Skin epidermis (tissue), 12 donors: ENCODE data around the gene TMEM192.
"Not testable (repeated sequence)": the region's sequence is repeated elsewhere in the genome, so short reads cannot be mapped to it uniquely, and the experiment has no call there.

ENCODE experiments used
- H3K27ac ChIP-seq, 21 experiments: fragments of 200-600 bp; sonication (generic) in 11 of 21; one replicate each; pipeline ENCODE4 v1.5.0; 2020; ENCODE audit warnings: mild to moderate bottlenecking in 3 of 21, inconsistent platforms in 2 of 21, moderate library complexity in 2 of 21
- H3K4me3 ChIP-seq, 7 experiments: fragments of 200-600 bp; sonication (generic) in 2 of 7; one replicate each; pipeline ENCODE4 v1.5.0; 2020; ENCODE audit warnings: inconsistent platforms in 2 of 7, mild to moderate bottlenecking in 2 of 7, moderate library complexity in 1 of 7

TMEM192 gene

GRCh38 chr4:165095291-165095690 lies 17.4 kb downstream of the TMEM192 start:
- Histone ChIP-seq H3K4me3 (no peak overlapping the region), H3K27ac (no peak overlapping the region)

GRCh38 chr4:165094873-165095272 lies 17.8 kb downstream of the TMEM192 start:
- no peak overlapping the region for H3K4me3 ChIP-seq
- no peak overlapping the region for H3K27ac ChIP-seq

GRCh38 chr4:165092187-165092586 lies 20.5 kb downstream of the TMEM192 start:
- H3K4me3 ChIP-seq, H3K27ac ChIP-seq: not testable (repeated sequence)

GRCh38 chr4:165088366-165088765 lies 24.3 kb downstream of the TMEM192 start:
- no peak overlapping the region for H3K4me3 ChIP-seq

GRCh38 chr4:165085946-165086345 lies 26.7 kb downstream of the TMEM192 start:
- H3K4me3 ChIP-seq: no peak overlapping the region

More at GRCh38 chr4:165088366-165088765, 24.3 kb downstream of the TMEM192 start:
- no peak overlapping the region for H3K27ac ChIP-seq

GRCh38 chr4:165084787-165085186 lies 27.9 kb downstream of the TMEM192 start:
- H3K4me3 ChIP-seq, H3K27ac ChIP-seq: not testable (repeated sequence)

More at GRCh38 chr4:165085946-165086345, 26.7 kb downstream of the TMEM192 start:
- no peak overlapping the region for H3K27ac ChIP-seq

- H3K27ac ChIP-seq: no peak overlapping the region
Measured at GRCh38 chr4:165079476-165079875, 33.2 kb downstream of the TMEM192 start.

GRCh38 chr4:165077034-165077578 lies 35.6 kb downstream of the TMEM192 start:
- Histone ChIP-seq H3K4me3 (no peak overlapping the region), H3K27ac (no peak overlapping the region)

More at GRCh38 chr4:165079476-165079875, 33.2 kb downstream of the TMEM192 start:
- no peak overlapping the region for H3K4me3 ChIP-seq

- not testable (repeated sequence) for H3K27ac ChIP-seq, H3K4me3 ChIP-seq
Measured at GRCh38 chr4:165073346-165073745, 39.3 kb downstream of the TMEM192 start.

GRCh38 chr4:165070560-165070959 lies 42.1 kb downstream of the TMEM192 start:
- Histone ChIP-seq H3K4me3 (no peak overlapping the region), H3K27ac (no peak overlapping the region)

GRCh38 chr4:165060938-165061337 lies 51.7 kb downstream of the TMEM192 start:
- Histone ChIP-seq H3K4me3 (no peak overlapping the region), H3K27ac (no peak overlapping the region)

GRCh38 chr4:165059386-165059785 lies 53.3 kb downstream of the TMEM192 start:
- H3K27ac ChIP-seq: no peak overlapping the region
- H3K4me3 ChIP-seq: no peak overlapping the region

GRCh38 chr4:165058666-165059065 lies 54.0 kb downstream of the TMEM192 start:
- H3K27ac ChIP-seq: no peak overlapping the region

GRCh38 chr4:165055601-165056000 lies 57.1 kb downstream of the TMEM192 start:
- Histone ChIP-seq H3K27ac (no peak overlapping the region), H3K4me3 (no peak overlapping the region)

More at GRCh38 chr4:165058666-165059065, 54.0 kb downstream of the TMEM192 start:
- H3K4me3 ChIP-seq: no peak overlapping the region

- Histone ChIP-seq H3K4me3 (no peak within 1 kb of the TSS), H3K27ac (no peak within 1 kb of the TSS)
Measured at GRCh38 chr4:165053645-165054044, 59.0 kb downstream of the TMEM192 start, which contains the start of gene TRIM75. Gene TRIM75, plus strand, starts transcription at chr4:165053866. Its CDS starts 5,282 bp downstream, at chr4:165059148.

- Histone ChIP-seq H3K27ac (no peak overlapping the region), H3K4me3 (no peak overlapping the region)
Measured at GRCh38 chr4:165052627-165053026, 60.0 kb downstream of the TMEM192 start.

GRCh38 chr4:165048170-165048569 lies 64.5 kb downstream of the TMEM192 start:
- H3K27ac ChIP-seq: no peak overlapping the region

GRCh38 chr4:165031436-165032211 lies 81.0 kb downstream of the TMEM192 start, which contains the start of gene TRIM60:
Gene TRIM60, plus strand, starts transcription at chr4:165031999. Its CDS starts 8,074 bp downstream, at chr4:165040073.
- no peak within 1 kb of the TSS for H3K27ac ChIP-seq
- H3K4me3 ChIP-seq: no peak within 1 kb of the TSS

More at GRCh38 chr4:165048170-165048569, 64.5 kb downstream of the TMEM192 start:
- no peak overlapping the region for H3K4me3 ChIP-seq

GRCh38 chr4:165027762-165028402 lies 84.8 kb downstream of the TMEM192 start:
- Histone ChIP-seq H3K4me3 (no peak overlapping the region), H3K27ac (no peak overlapping the region)

GRCh38 chr4:165025782-165026181 lies 86.9 kb downstream of the TMEM192 start:
- not testable (repeated sequence) for H3K4me3 ChIP-seq, H3K27ac ChIP-seq
